Ishikawa (cell line): Measurements from ENCODE around the gene TMEM40.
A peak's percentile ranks its signal among the peaks of the same experiment; 100 is the strongest.

Experiments used
- CEBPB ChIP-seq: IDR thresholded peaks from 2 replicates; pipeline ENCODE4 v1.6.1; 2012
- CREB1 ChIP-seq: IDR thresholded peaks from 2 replicates; pipeline ENCODE4 v1.6.1; 2012; ENCODE audit warnings: low read depth
- TAF1 ChIP-seq: IDR thresholded peaks from 2 replicates; pipeline ENCODE4 v1.6.1; 2012; ENCODE audit warnings: low read depth, mild to moderate bottlenecking
- YY1 ChIP-seq: IDR thresholded peaks from 2 replicates; pipeline ENCODE4 v1.6.1; 2012; ENCODE audit warnings: low read depth
- TF ChIP-seq, protein P1 (sequence below): IDR thresholded peaks from 2 replicates; pipeline ENCODE4 v1.6.1; 2012; ENCODE audit warnings: low read depth, mild to moderate bottlenecking

GRCh38 chr3:12782172-12782815, 23.2 kb upstream of the TMEM40 start:
- TF ChIP-seq YY1 (peak; percentile 77), CEBPB (no peak), TAF1 (no peak), CREB1 (no peak)
- TF ChIP-seq, protein P1, sequence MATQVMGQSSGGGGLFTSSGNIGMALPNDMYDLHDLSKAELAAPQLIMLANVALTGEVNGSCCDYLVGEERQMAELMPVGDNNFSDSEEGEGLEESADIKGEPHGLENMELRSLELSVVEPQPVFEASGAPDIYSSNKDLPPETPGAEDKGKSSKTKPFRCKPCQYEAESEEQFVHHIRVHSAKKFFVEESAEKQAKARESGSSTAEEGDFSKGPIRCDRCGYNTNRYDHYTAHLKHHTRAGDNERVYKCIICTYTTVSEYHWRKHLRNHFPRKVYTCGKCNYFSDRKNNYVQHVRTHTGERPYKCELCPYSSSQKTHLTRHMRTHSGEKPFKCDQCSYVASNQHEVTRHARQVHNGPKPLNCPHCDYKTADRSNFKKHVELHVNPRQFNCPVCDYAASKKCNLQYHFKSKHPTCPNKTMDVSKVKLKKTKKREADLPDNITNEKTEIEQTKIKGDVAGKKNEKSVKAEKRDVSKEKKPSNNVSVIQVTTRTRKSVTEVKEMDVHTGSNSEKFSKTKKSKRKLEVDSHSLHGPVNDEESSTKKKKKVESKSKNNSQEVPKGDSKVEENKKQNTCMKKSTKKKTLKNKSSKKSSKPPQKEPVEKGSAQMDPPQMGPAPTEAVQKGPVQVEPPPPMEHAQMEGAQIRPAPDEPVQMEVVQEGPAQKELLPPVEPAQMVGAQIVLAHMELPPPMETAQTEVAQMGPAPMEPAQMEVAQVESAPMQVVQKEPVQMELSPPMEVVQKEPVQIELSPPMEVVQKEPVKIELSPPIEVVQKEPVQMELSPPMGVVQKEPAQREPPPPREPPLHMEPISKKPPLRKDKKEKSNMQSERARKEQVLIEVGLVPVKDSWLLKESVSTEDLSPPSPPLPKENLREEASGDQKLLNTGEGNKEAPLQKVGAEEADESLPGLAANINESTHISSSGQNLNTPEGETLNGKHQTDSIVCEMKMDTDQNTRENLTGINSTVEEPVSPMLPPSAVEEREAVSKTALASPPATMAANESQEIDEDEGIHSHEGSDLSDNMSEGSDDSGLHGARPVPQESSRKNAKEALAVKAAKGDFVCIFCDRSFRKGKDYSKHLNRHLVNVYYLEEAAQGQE, result no peak
